Activated naive CD8-positive, alpha-beta T cell treated with anti-CD3 and anti-CD28 coated beads for 36 hours (primary cell): ENCODE data around the gene GRIK4. TPM values are rescaled to one million over a fixed set of nuclear protein-coding genes. Genes with fewer than 3 reads are reported as not detected.

Experiments used
- DNase-seq: peaks from one replicate; pipeline ENCODE4 v3.0.0; 2021
- H3K27ac Mint-ChIP-seq: one replicate; pipeline ENCODE4 v1.8.0; 2022; ENCODE audit warnings: mild to moderate bottlenecking, moderate library complexity, mixed read lengths
- H3K27me3 Mint-ChIP-seq: one replicate; pipeline ENCODE4 v1.8.0; 2022; ENCODE audit warnings: mild to moderate bottlenecking, mixed read lengths
- H3K36me3 Mint-ChIP-seq: one replicate; pipeline ENCODE4 v1.8.0; 2021; ENCODE audit warnings: mild to moderate bottlenecking, mixed read lengths
- H3K4me1 Mint-ChIP-seq: one replicate; pipeline ENCODE4 v1.8.0; 2021; ENCODE audit warnings: mixed read lengths
- H3K4me3 Mint-ChIP-seq: one replicate; pipeline ENCODE4 v1.8.0; 2022; ENCODE audit warnings: mild to moderate bottlenecking, moderate library complexity, mixed read lengths
- H3K9me3 Mint-ChIP-seq: one replicate; pipeline ENCODE4 v1.8.0; 2022; ENCODE audit warnings: mixed read lengths
- total RNA-seq, 2 experiments: library from RNA; stranded (reverse); gene quantifications; one replicate each; pipeline ENCODE4 v1.2.3, GENCODE V29; 2021

Gene GRIK4
- total RNA-seq, 2 experiments from 2014 or later, result 0.40 to 0.43 TPM

DNA sequence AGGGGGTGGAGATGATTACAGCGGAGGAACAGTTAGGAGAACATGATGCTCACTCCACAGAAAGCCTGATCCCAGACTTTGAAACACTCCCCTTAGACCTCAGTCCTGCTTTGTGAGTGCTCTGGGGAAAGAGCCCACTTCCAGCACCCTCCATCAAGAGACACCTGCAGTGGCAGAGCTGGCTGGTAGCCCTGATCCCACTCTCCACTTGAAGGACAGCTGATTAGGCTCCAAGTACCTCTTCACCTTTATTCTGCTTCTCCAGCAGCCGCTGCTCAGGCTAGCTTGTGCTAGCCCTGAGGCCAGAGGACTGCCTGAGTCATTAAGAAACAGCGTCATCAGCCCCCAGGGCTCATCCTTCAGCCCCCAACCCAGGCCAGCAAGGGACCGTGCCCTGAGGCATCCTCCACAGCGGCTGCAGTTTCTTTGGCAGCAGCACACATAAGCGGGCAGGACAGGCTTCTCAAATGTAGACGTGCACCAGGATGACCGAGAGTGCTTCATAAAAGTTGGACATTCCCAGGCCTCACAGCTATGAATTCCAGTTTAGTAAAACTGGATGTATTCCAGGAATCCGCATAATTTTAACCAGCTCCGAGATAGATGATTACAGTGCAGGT lies 366.3 kb downstream of the GRIK4 start:
- no peaks in the 10 kb centered on the region for H3K36me3 Mint-ChIP-seq
- no peak overlapping the region for H3K27ac Mint-ChIP-seq
- DNase-seq, result no peak
- H3K4me3 Mint-ChIP-seq, result no peak overlapping the region
- peaks cover 6% of the 10 kb centered on the region for H3K9me3 Mint-ChIP-seq
- H3K27me3 Mint-ChIP-seq, result peaks cover 11% of the 10 kb centered on the region
- no peaks in the 10 kb centered on the region for H3K4me1 Mint-ChIP-seq

DNA sequence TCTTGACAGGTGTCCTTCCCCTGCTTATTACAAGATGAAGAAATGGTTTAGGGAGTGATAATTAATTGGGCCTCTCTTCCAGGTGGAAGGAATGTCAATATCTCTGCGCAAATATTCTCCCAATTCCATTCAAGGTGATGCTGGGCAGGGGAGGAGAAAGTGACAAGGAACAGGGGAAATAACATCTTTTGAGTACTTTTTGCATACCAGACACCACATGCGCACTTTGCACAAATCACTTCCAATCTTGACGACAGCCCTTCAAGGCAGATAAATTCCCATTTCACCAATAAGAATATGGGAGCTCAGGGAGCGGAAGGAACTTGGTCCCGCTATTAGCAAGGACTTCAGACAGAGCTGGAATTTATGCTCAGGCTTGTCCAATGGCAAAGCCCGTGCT lies 367.2 kb downstream of the GRIK4 start:
- peaks cover 12% of the 10 kb centered on the region for H3K27me3 Mint-ChIP-seq
- no peaks in the 10 kb centered on the region for H3K4me1 Mint-ChIP-seq
- no peak overlapping the region for H3K4me3 Mint-ChIP-seq
- no peak for DNase-seq
- peaks cover 6% of the 10 kb centered on the region for H3K9me3 Mint-ChIP-seq
- no peak overlapping the region for H3K27ac Mint-ChIP-seq
- no peaks in the 10 kb centered on the region for H3K36me3 Mint-ChIP-seq

DNA sequence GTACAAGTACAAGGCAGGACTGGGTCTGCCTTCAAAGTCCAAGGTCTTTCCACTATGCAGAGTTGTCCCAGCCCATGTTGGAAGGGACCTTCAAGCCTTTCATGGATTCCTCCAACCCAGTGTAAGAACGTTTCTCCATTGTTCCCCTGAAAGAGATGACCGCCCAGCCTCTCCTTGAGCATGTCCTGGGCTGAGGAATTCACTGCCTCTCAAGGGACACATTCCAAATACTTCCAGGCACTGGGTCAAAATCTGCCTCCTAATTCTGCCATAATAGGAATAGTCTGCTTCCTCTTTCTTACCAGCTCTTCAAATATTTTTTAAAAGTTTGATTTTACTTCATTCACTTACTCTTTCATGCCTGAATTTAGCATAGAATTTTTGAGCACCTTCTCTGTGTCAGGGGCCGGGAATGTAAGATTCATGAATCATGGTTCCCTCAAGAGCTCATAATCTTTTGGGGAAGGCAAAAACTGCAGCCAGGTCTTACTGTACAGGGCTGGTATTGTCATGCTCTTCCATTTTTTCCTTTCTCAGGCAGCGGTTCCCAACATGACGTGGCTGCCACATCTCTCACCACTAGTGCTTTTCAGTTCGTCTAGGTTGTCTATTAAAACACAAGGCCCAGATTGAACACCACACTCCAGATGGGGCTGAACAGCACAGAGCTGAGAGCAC lies 369.1 kb downstream of the GRIK4 start:
- Mint-ChIP-seq H3K4me3 (no peak overlapping the region), H3K9me3 (peaks cover 5% of the 10 kb centered on the region), H3K27me3 (peaks cover 12% of the 10 kb centered on the region), H3K27ac (no peak overlapping the region), H3K4me1 (no peaks in the 10 kb centered on the region), H3K36me3 (no peaks in the 10 kb centered on the region)
- no peak for DNase-seq

DNA sequence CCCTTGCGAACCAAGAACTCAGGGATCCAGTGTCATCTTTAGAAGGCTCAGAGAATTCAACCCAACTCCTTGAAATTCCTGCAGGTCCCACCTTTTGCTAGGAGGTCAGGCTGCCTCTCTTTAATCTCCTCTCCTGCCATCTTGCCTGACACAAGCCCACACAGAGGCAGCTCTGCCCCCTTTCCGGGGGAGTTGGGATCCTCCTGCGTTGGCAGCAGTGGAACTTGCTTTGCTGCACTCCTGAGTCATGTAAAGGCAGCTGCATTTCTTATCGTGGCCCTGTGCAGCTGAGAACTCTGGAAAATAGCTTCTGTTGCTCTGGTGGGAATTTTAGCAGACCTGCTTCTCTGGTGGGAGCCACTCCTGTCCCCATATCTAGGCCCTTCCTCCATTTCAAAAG lies 370.0 kb downstream of the GRIK4 start:
- Mint-ChIP-seq H3K9me3 (no peaks in the 10 kb centered on the region), H3K27ac (no peak overlapping the region), H3K27me3 (peaks cover 12% of the 10 kb centered on the region), H3K4me3 (no peak overlapping the region), H3K4me1 (no peaks in the 10 kb centered on the region), H3K36me3 (no peaks in the 10 kb centered on the region)
- no peak for DNase-seq

DNA sequence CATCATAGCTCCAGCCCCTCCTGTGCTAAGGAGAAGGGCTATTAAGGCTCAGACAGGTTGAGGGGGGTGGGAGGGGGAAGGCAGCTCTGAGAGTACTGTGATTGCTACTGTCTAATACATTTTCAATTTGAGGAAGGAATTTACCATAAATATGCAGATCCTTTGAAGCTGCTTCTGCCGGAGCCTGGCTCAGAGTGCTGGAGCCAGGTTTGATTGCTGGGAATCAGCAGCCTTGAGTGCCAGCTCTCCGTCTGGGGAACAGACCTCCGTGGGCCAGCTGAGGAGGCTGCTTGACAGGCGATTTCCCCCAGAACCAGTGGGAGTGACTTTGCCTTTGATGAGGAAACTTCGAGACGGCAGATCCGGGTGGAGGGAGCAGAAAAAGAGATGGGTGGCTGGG lies 370.6 kb downstream of the GRIK4 start:
- H3K4me3 Mint-ChIP-seq, result no peak overlapping the region
- DNase-seq, result no peak
- no peak overlapping the region for H3K27ac Mint-ChIP-seq
- H3K9me3 Mint-ChIP-seq, result no peaks in the 10 kb centered on the region
- H3K4me1 Mint-ChIP-seq, result no peaks in the 10 kb centered on the region
- H3K27me3 Mint-ChIP-seq, result peaks cover 15% of the 10 kb centered on the region
- H3K36me3 Mint-ChIP-seq, result no peaks in the 10 kb centered on the region

DNA sequence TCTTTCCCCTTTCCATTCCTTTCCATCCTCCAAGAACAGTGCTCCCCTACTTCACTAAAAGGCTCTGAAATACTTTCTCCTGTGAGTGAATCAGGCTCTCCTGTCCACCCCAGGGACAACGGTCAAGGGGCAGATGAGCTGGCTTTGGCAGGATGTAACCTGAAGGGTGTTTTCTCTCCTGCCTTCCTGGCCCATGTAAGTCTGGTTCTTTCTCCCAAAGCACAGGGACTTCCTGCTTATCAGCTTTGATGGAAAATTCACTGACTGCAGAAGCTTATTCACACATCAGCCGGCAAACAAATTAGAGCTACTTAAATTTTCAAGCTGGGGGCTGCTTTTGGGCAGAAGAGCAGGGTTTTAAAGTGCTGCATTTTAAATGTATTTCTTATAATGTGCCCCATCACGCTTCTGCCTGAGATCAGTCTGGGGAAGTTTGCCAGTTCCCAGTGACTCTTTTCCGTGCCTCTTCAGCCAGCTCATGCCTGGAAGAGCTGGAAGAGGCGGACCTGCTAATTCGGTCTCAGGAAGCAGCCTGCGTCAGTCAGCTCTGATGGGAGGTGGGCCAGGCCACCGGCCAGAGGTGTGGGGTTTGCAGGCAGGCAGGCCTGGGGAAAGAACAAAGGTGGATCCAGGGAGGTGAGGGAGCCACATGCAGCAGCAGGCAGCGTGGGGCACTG lies 372.0 kb downstream of the GRIK4 start:
- Mint-ChIP-seq H3K4me3 (no peak overlapping the region), H3K36me3 (no peaks in the 10 kb centered on the region), H3K9me3 (no peaks in the 10 kb centered on the region), H3K4me1 (no peaks in the 10 kb centered on the region), H3K27ac (no peak overlapping the region), H3K27me3 (peaks cover 15% of the 10 kb centered on the region)
- DNase-seq, result no peak

DNA sequence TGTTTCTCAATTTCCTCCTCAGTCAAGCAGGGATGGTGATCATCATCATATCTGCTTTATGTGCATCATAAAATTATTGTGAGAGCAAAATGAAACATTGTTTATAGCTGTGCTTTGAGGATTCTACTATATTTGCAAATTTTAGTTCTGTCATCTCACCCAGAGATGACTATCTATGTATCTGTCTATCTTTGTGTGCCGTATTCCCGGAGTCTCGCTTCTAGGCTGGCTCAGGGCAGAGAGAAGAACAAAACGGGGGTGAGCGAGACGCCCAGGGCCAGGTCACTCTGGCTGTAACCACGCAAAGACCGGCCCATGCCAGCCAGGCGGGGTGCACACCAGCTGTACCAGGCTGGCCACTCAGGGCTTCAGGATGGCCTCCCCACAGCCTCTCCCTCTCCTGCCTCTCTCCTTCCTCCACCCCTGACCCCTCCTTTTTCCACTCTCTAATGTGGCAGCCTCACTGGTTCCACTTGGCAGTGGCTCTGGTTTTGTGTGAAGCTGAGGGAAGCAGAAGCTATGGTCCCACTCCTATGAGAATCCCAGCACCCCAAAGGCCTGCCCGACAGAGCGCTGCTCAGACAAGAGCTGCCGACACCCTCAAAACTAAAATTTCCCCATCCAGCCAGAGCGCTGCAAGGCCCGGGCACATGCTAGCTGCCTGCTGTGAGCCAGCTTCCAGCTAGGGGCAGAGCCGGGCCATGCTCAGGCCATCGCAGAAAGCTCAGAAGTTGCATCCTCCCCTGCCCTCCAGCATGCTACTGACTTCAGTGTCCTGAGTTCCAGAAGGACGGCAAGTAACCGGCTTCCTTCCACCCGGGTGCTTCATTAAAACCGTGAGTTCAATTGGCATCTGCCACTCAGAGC lies 372.8 kb downstream of the GRIK4 start:
- H3K4me1 Mint-ChIP-seq, result no peaks in the 10 kb centered on the region
- H3K27ac Mint-ChIP-seq, result no peak overlapping the region
- no peak overlapping the region for H3K4me3 Mint-ChIP-seq
- no peak for DNase-seq
- H3K36me3 Mint-ChIP-seq, result no peaks in the 10 kb centered on the region
- H3K9me3 Mint-ChIP-seq, result no peaks in the 10 kb centered on the region
- peaks cover 21% of the 10 kb centered on the region for H3K27me3 Mint-ChIP-seq

DNA sequence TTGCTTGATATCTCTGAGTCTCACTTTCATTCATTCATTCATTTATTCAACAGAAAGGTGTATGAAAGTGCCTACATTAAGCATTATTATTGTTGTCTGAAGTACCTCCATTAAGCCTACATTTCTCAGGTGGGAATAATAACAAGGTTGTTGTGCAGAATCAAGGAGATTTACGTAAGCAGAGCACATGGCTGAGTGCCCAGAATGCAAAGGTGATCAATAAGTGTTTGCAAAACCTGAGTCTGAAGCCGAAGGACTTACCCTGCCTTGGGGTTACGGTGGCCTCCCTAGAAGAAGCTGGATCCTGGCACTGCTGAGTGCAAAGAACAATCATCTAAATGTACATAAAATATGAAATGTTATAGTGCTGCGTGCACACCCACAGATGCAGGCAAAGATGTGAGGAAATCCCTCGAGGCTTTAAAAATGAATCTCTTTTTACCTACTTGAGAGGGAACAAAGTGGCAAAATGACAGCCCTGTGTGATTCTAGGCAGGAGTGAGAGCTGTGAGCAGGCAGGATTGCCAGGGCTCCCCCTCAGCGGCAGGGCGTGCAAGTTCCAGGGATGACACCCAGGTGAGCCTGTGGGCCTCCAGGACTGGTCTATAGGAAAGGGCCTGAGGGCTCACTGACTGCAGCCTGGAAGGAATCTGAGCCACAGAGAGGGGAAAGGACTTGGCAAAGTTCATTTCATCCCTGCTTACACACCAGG lies 379.2 kb downstream of the GRIK4 start:
- peaks cover 13% of the 10 kb centered on the region for H3K27me3 Mint-ChIP-seq
- no peak overlapping the region for H3K4me3 Mint-ChIP-seq
- H3K27ac Mint-ChIP-seq, result no peak overlapping the region
- no peak for DNase-seq
- no peaks in the 10 kb centered on the region for H3K4me1 Mint-ChIP-seq
- no peaks in the 10 kb centered on the region for H3K9me3 Mint-ChIP-seq
- no peaks in the 10 kb centered on the region for H3K36me3 Mint-ChIP-seq

DNA sequence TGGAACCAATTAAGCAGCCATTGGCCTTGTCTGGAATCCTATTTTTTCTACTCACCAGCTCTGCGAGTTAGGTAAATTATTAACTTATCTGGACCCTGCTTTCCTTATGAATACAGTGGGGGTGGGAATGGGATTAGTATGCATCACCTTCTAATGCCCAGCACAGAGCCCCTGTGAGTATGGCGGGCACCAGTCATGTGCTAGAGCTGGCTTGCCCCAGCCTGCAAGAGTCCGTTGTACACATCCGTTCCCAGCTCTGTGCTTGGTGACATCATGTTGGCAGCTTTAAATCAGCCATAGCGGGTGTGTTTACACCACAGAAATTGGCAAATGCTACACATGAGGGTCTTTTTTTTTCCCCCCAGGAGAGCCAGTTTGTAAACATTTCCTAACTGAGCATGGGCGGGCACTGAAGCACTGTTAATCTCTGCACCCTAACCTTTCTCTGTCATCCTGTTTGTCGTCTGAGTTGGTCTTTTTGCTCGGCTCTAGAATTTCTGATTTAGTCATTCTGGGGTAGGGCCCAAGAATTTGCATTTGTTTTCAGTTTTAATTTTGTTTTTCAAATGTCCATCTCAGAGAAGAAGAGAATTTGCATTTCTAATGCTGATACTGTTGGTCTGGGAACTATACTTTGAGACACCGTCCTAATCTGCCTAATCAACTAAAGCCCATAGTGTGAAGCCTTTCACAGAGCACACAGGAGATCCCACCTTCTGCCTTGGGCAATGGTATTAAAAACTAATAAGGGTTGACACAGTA lies 382.1 kb downstream of the GRIK4 start:
- no peaks in the 10 kb centered on the region for H3K4me1 Mint-ChIP-seq
- DNase-seq, result no peak
- no peaks in the 10 kb centered on the region for H3K9me3 Mint-ChIP-seq
- H3K27ac Mint-ChIP-seq, result no peak overlapping the region
- no peaks in the 10 kb centered on the region for H3K36me3 Mint-ChIP-seq
- peaks cover 15% of the 10 kb centered on the region for H3K27me3 Mint-ChIP-seq
- no peak overlapping the region for H3K4me3 Mint-ChIP-seq

DNA sequence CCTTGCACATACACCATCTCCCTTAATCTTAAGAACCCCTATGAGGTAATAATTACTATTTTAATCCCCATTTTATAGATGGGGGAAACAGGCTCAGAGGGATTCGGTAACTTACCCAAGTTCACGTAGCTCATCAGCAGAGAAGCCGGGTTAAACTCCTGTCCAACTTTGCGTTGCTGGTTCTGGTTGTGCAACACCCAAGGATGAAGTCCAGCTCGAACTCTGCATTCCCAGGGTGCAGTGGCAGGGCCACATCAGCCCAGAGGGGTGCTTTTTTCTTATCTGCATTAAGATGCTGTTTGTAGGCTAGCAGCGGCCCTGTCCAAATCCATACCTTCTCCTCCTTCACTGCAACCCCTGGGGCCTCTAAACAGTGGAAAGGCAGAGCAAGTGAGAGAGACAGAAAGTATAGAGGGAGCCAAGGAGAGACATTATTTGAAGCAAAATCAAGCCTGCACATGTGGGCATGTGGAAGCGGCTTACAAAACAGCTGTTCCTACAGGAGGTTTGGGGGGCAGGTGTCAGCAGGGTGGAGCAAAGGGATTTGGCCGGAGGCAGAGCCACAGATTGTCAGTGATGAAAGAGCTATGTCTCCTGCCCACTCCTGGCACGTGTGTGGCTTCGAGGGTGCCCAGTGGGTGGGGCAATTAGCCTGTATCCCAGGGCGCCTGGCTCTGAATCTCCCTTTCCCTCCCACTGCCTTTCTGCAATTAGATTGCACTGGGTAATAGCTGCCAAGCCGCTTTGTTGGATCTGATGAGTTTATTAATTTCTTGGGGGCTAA lies 382.8 kb downstream of the GRIK4 start:
- no peak overlapping the region for H3K27ac Mint-ChIP-seq
- no peak overlapping the region for H3K4me3 Mint-ChIP-seq
- DNase-seq, result no peak
- H3K36me3 Mint-ChIP-seq, result no peaks in the 10 kb centered on the region
- H3K4me1 Mint-ChIP-seq, result no peaks in the 10 kb centered on the region
- H3K9me3 Mint-ChIP-seq, result no peaks in the 10 kb centered on the region
- peaks cover 11% of the 10 kb centered on the region for H3K27me3 Mint-ChIP-seq

DNA sequence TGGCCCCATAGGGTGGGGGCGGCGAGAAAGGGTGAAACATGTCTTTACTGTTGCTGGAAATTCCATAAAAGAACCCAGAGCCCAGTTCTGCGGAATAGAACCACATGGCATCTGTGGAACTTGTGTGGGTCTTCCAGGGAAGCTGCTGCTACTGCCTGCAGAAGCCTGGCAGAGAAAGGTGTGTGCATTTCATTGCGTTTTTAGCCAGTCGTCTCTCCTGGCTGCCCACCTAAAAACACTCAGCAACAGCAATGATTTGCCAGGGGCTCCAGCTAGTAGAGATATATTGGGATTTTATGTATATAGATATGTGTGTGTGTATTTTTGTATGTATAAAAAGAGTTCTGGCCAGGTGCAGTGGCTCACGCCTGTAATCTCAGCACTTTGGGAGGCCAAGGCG lies 385.1 kb downstream of the GRIK4 start:
- Mint-ChIP-seq H3K27me3 (peaks cover 12% of the 10 kb centered on the region), H3K36me3 (no peaks in the 10 kb centered on the region), H3K4me3 (no peak overlapping the region), H3K9me3 (no peaks in the 10 kb centered on the region), H3K27ac (no peak overlapping the region), H3K4me1 (no peaks in the 10 kb centered on the region)
- DNase-seq, result no peak

DNA sequence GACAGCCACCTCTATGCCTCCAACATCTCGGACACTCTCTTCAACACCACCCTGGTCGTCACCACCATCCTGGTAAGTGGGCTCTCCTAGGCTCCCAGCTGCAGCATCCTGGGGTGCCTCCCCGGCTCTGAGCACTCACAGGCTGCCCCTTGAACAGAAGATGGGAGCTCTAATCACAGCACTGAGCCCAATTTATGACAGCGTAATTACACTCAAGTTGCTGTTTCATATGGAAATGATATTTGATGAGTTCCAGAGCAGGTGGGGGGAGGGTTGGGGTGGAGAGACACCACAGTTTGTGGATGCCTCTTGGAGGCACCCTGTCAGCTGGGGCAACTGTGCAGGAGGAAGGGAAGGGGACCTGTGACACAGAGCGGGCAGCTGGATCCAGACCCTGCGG lies 387.0 kb downstream of the GRIK4 start:
- H3K27me3 Mint-ChIP-seq, result peaks cover 12% of the 10 kb centered on the region
- no peaks in the 10 kb centered on the region for H3K9me3 Mint-ChIP-seq
- DNase-seq, result no peak
- no peaks in the 10 kb centered on the region for H3K4me1 Mint-ChIP-seq
- no peak overlapping the region for H3K27ac Mint-ChIP-seq
- no peaks in the 10 kb centered on the region for H3K36me3 Mint-ChIP-seq
- no peak overlapping the region for H3K4me3 Mint-ChIP-seq

DNA sequence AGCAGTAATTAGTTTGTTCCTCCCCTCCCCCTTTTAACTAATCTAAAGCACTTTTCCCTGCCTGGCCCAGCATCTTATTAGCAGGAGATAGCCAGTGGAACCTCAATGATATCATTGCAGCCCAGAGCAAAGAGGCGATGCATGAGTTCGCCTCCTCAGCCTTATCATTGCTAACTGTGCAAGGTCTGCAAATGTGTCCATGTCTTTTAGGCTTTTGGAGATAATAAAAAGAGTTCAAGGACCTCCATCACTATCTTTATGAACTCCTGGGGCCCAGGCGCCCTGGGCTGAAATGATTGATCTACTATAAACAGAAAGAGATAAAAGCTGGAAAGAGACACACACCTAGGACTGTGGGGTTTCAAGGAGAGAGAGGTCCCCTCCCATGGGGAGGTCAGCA lies 388.2 kb downstream of the GRIK4 start:
- Mint-ChIP-seq H3K9me3 (no peaks in the 10 kb centered on the region), H3K4me3 (no peak overlapping the region), H3K4me1 (no peaks in the 10 kb centered on the region), H3K27ac (no peak overlapping the region), H3K27me3 (peaks cover 12% of the 10 kb centered on the region), H3K36me3 (no peaks in the 10 kb centered on the region)
- DNase-seq, result no peak
